Retinal pigment epithelial cell (primary cell): ENCODE data around the gene TMEM63A.
"Not testable (repeated sequence)": the region's sequence is repeated elsewhere in the genome, so short reads cannot be mapped to it uniquely, and the experiment has no call there.

Experiments
- DNase-seq: peaks from one replicate; pipeline ENCODE4 v3.0.0-alpha.2; 2010; ENCODE audit warnings: low read depth
- H3K4me3 ChIP-seq: 2 replicates; pipeline ENCODE4 v1.5.1; 2011; ENCODE audit warnings: mild to moderate bottlenecking, low read length, control low read depth, moderate library complexity
- TF ChIP-seq, protein P1 (sequence below): conservative IDR thresholded peaks from 2 replicates; pipeline ENCODE4 v1.5.1; 2011; ENCODE audit warnings: low read depth, low read length, control low read depth, inconsistent platforms

TMEM63A gene

GRCh38 chr1:225811622-225812487, 70.3 kb downstream of the TMEM63A start:
- DNase-seq = no peak
- no peak overlapping the region for H3K4me3 ChIP-seq
- TF ChIP-seq, protein P1, sequence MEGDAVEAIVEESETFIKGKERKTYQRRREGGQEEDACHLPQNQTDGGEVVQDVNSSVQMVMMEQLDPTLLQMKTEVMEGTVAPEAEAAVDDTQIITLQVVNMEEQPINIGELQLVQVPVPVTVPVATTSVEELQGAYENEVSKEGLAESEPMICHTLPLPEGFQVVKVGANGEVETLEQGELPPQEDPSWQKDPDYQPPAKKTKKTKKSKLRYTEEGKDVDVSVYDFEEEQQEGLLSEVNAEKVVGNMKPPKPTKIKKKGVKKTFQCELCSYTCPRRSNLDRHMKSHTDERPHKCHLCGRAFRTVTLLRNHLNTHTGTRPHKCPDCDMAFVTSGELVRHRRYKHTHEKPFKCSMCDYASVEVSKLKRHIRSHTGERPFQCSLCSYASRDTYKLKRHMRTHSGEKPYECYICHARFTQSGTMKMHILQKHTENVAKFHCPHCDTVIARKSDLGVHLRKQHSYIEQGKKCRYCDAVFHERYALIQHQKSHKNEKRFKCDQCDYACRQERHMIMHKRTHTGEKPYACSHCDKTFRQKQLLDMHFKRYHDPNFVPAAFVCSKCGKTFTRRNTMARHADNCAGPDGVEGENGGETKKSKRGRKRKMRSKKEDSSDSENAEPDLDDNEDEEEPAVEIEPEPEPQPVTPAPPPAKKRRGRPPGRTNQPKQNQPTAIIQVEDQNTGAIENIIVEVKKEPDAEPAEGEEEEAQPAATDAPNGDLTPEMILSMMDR = peak; percentile 47

DNA sequence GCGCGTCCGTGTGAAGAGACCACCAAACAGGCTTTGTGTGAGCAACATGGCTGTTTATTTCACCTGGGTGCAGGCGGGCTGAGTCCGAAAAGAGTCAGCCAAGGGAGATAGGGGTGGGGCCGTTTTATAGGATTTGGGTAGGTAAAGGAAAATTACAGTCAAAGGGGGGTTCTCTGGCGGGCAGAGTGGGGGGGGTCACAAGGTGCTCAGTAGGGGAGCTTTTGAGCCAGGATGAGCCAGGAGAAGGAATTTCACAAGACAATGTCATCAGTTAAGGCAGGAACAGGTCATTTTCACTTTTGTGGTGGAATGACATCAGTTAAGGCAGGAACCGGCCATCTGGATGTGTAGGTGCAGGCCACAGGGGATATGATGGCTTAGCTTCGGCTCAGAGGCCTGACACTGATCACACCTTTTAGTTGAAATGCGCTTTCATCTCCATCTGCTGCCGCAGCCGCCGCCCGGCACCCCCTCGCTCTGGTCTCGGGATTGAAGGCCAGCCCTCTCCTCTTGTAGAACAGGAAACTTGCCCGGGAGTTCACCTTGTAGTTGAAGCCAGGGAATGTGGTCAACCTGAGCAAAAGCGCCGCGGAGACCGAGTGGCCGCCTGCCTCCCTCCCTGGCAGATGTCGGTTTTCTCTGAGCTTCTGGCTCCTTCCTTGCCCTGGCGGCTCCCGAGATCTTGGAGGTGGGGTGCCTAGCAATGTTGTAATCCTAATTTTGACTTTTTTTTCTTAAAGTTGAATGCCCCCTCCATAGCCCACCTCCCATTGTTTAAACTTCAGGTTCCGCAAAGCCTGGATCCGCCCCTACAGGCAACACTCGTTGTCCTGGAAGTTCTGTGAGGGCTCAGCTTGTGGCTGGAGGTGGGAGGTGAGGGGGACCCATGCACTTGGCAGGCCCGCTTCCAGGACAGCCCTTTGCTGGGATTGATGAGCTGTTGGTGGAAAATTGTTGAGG, 71.3 kb downstream of the TMEM63A start:
- DNase-seq = peak; percentile 18
- H3K4me3 ChIP-seq = peak overlapping the region; percentile 69

- peak; percentile 63 for DNase-seq
- TF ChIP-seq, protein P1 = peak; percentile 38
Observed at GRCh38 chr1:225809842-225810578, 72.2 kb downstream of the TMEM63A start, which contains the start of gene EPHX1. Gene EPHX1 (plus strand): TSS chr1:225810124. CDS start chr1:225828730, 18,606 bp downstream.

DNA sequence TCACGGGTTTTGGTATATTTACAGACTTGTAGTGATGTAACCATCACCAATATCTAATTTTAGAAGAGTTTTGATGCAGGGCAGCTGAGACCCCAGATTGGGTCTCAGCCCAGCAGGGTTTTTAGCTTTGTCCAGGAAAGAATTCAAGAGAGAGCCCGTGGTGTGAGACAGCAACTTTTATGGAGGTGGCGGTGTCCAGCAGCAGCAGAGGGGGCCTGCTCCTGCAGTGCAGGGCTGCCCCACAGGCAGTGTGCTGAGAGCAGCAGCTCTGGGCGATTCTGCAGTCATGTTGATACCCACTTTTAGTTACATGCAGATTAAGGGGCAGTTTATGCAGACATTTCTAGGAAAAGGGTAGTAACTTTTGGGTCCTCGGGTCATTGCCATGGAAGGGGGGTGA, 74.0 kb downstream of the TMEM63A start:
- no peak for DNase-seq
- H3K4me3 ChIP-seq = no peak overlapping the region
- TF ChIP-seq, protein P1 = no peak

More at GRCh38 chr1:225809842-225810578, 72.2 kb downstream of the TMEM63A start, which contains the start of gene EPHX1:
- peak within 1 kb of the TSS; percentile 69 for H3K4me3 ChIP-seq

DNA sequence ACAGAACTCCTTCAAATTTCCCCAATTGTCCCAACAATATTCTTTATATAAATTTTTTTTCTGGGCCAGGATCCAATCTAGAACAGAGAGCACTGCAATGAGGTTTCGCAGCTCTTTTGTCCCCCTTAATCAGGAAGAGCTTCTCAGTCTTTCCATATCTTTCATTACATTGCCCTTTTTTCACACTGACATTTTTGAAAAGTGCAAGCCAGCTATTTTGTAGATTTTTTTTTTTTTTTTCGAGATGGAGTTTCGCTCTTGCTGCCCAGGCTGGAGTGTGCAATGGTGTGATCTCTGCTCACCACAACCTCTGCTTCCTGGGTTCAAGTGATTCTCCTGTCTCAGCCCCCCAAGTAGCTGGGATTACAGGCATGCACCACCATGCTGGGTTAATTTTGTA, 75.4 kb downstream of the TMEM63A start:
- not testable (repeated sequence) for DNase-seq, H3K4me3 ChIP-seq

DNA sequence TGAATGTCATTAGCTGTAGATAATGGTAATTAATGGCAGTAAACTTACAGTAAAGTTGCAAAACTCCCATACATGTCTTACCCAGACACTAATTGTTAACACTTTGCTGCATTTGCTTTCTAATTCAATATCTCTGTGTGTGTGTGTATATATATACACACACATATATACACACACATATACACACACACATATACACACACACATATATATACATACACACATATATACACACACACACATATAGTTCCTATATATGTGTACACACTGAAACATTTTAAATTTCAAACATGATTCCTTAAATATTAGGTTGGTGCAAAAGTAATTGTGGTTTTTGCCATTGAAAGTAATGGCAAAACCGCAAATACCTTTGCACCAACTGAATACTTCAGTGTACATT, 75.9 kb downstream of the TMEM63A start:
- no peak overlapping the region for H3K4me3 ChIP-seq
- TF ChIP-seq, protein P1 = no peak
- no peak for DNase-seq

- H3K4me3 ChIP-seq, DNase-seq: not testable (repeated sequence)
Observed at GRCh38 chr1:225801146-225801545, 81.0 kb downstream of the TMEM63A start.

GRCh38 chr1:225796097-225796496, 86.1 kb downstream of the TMEM63A start:
- not testable (repeated sequence) for DNase-seq, H3K4me3 ChIP-seq
